ENCODE results near the gene PSME2. TPM values are rescaled to one million over a fixed set of nuclear protein-coding genes. Genes with fewer than 3 reads are reported as not detected.

The PSME2 gene
- polyA plus RNA-seq, 1 donor from 2014 or later: 73.3 TPM

GRCh38 chr14:24096545-24097181 lies 49.7 kb downstream of the PSME2 start:
- H4K20me1 ChIP-seq (ENCODE audit: insufficient read depth): no peaks in the 10 kb centered on the region
- no peaks in the 10 kb centered on the region for H3K9me3 ChIP-seq (ENCODE audit: low read length)
- no peak overlapping the region for H3K27ac ChIP-seq (ENCODE audit: low read length)
- no peaks in the 10 kb centered on the region for H3K79me2 ChIP-seq (replicated peaks; ENCODE audit: insufficient read depth, low read length)
- H3K27me3 ChIP-seq (ENCODE audit: insufficient read depth, low read depth, low read length): peaks cover 16% of the 10 kb centered on the region
- no peaks in the 10 kb centered on the region for H3K36me3 ChIP-seq (ENCODE audit: insufficient read depth, low read length)
- H2AFZ ChIP-seq (ENCODE audit: low read depth, low read length): no peak overlapping the region
- no peak overlapping the region for H3K4me3 ChIP-seq (ENCODE audit: low read length)
- H3K4me2 ChIP-seq (ENCODE audit: low read length): no peak overlapping the region
- no peak overlapping the region for H3K9ac ChIP-seq (ENCODE audit: low read length)
- no peaks in the 10 kb centered on the region for H3K9me2 ChIP-seq (ENCODE audit: insufficient read depth, low read length)
- TF ChIP-seq TAF1 (IDR thresholded peaks at IDR 0.05; ENCODE audit: low read depth): no peak
- H3F3A ChIP-seq (ENCODE audit: insufficient read depth, low read length, poor library complexity, severe bottlenecking): no peaks in the 10 kb centered on the region

DNA sequence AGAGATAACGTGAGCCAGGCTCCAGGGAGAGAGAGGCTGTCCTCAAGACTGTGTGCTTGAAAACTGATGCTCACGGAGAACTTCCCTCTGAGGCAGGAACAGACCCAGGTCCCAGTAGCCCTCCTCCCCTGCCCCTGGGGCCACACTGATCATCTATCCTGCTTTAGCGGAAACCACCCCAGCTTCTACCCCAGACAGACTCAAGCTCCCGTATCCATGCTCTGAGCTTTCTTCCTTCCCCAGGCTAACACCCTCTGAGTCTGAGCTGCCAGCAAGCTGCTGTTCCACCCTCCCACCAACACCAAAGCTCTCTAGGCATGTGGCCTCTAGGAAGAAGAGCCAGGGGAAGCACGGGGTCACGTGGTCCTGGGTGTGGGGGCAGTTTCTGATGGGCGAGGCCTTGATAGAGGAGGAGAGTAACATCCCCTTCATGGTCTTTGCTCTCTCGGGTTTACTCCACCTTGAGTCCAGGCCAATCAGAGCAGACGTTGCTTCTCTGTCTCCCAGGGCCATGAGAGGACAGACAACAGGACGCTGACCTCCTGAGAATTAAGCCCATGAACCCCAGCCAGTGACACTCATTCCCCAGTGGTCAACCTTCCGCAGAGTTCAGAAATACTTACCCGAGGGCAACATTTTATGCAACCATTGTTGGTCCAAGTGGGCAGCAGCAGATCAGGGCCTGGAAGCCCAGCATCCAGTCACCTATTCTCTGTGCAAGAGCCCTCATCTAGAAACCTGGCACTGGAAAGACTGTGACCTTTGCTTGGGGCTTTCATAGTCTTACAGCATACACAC lies 50.9 kb downstream of the PSME2 start:
- H3F3A ChIP-seq (ENCODE audit: insufficient read depth, low read length, poor library complexity, severe bottlenecking): no peaks in the 10 kb centered on the region
- no peak overlapping the region for H3K4me3 ChIP-seq (ENCODE audit: low read length)
- H3K4me2 ChIP-seq (ENCODE audit: low read length): no peak overlapping the region
- no peaks in the 10 kb centered on the region for H3K9me2 ChIP-seq (ENCODE audit: insufficient read depth, low read length)
- H3K9ac ChIP-seq (ENCODE audit: low read length): no peak overlapping the region
- H2AFZ ChIP-seq (ENCODE audit: low read depth, low read length): no peak overlapping the region
- H3K27me3 ChIP-seq (ENCODE audit: insufficient read depth, low read depth, low read length): peaks cover 16% of the 10 kb centered on the region
- no peaks in the 10 kb centered on the region for H3K36me3 ChIP-seq (ENCODE audit: insufficient read depth, low read length)
- H3K9me3 ChIP-seq (ENCODE audit: low read length): no peaks in the 10 kb centered on the region
- no peak for TF ChIP-seq TAF1 (IDR thresholded peaks at IDR 0.05; ENCODE audit: low read depth)
- no peak for TF ChIP-seq SMC3 (conservative IDR thresholded peaks at IDR 0.05; ENCODE audit: poor library complexity)
- no peak for TF ChIP-seq RAD21 (conservative IDR thresholded peaks at IDR 0.05)
- TF ChIP-seq EP300 (conservative IDR thresholded peaks at IDR 0.05; ENCODE audit: poor library complexity, severe bottlenecking): no peak
- no peak for TF ChIP-seq POLR2AphosphoS5 (IDR thresholded peaks at IDR 0.05)
- TF ChIP-seq CTCF (IDR thresholded peaks at IDR 0.05; ENCODE audit: poor library complexity, severe bottlenecking): no peak
- TF ChIP-seq, protein P1, sequence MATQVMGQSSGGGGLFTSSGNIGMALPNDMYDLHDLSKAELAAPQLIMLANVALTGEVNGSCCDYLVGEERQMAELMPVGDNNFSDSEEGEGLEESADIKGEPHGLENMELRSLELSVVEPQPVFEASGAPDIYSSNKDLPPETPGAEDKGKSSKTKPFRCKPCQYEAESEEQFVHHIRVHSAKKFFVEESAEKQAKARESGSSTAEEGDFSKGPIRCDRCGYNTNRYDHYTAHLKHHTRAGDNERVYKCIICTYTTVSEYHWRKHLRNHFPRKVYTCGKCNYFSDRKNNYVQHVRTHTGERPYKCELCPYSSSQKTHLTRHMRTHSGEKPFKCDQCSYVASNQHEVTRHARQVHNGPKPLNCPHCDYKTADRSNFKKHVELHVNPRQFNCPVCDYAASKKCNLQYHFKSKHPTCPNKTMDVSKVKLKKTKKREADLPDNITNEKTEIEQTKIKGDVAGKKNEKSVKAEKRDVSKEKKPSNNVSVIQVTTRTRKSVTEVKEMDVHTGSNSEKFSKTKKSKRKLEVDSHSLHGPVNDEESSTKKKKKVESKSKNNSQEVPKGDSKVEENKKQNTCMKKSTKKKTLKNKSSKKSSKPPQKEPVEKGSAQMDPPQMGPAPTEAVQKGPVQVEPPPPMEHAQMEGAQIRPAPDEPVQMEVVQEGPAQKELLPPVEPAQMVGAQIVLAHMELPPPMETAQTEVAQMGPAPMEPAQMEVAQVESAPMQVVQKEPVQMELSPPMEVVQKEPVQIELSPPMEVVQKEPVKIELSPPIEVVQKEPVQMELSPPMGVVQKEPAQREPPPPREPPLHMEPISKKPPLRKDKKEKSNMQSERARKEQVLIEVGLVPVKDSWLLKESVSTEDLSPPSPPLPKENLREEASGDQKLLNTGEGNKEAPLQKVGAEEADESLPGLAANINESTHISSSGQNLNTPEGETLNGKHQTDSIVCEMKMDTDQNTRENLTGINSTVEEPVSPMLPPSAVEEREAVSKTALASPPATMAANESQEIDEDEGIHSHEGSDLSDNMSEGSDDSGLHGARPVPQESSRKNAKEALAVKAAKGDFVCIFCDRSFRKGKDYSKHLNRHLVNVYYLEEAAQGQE (IDR thresholded peaks at IDR 0.05; ENCODE audit: borderline replicate concordance): no peak
- TF ChIP-seq EZH2 (IDR thresholded peaks at IDR 0.05; ENCODE audit: borderline replicate concordance, insufficient read depth, low read length, poor library complexity, severe bottlenecking): no peak
- TF ChIP-seq MXI1 (conservative IDR thresholded peaks at IDR 0.05; ENCODE audit: poor library complexity, severe bottlenecking): no peak
- H3K27ac ChIP-seq (ENCODE audit: low read length): no peak overlapping the region
- no peaks in the 10 kb centered on the region for H4K20me1 ChIP-seq (ENCODE audit: insufficient read depth)
- no peaks in the 10 kb centered on the region for H3K79me2 ChIP-seq (replicated peaks; ENCODE audit: insufficient read depth, low read length)

Measured in neural cell (in vitro differentiated cells).